Psoas muscle (tissue), 8 donors: ENCODE measurements around the gene IKZF5. TPM values are rescaled to one million over a fixed set of nuclear protein-coding genes. Genes with fewer than 3 reads are reported as not detected.

Experiments used
- ATAC-seq, 4 donors: fragments of 200-7000 bp; cut with Tn5 transposase; one replicate each; pipeline ENCODE4 v1.9.1; 2020; ENCODE audit warnings: moderate library complexity in 3 of 4, mild to moderate bottlenecking in 2 of 4
- DNase-seq, 2 donors: peaks; one replicate each; pipeline ENCODE4 v3.0.0-alpha.2; 2020
- H3K27ac ChIP-seq: fragments of 200-600 bp; one replicate; pipeline ENCODE4 v1.8.0; 2022
- H3K27me3 ChIP-seq, 3 donors: fragments of 200-600 bp in 1 of 3; one replicate each; pipeline versions ENCODE4 v1.6.1 to v1.8.0; 2013 to 2022; ENCODE audit warnings: low read length in 2 of 3, mild to moderate bottlenecking in 2 of 3, moderate library complexity in 1 of 3; ENCODE audit not compliant: insufficient read depth in 3 of 3
- H3K36me3 ChIP-seq, 2 donors: fragments of 200-600 bp in 1 of 2; one replicate each; pipeline versions ENCODE4 v1.6.1 to v1.8.0; 2013 to 2022; ENCODE audit warnings: low read depth in 1 of 2, mild to moderate bottlenecking in 1 of 2, moderate library complexity in 1 of 2; ENCODE audit not compliant: insufficient read depth in 1 of 2
- H3K4me1 ChIP-seq: fragments of 200-600 bp; one replicate; pipeline ENCODE4 v1.8.0; 2022
- H3K4me3 ChIP-seq: fragments of 200-600 bp; one replicate; pipeline ENCODE4 v1.8.0; 2022; ENCODE audit warnings: mild to moderate bottlenecking
- H3K9me3 ChIP-seq: fragments of 200-600 bp; one replicate; pipeline ENCODE4 v1.8.0; 2022
- CTCF ChIP-seq: fragments of 200-600 bp; IDR thresholded peaks from one replicate; pipeline ENCODE4 v1.8.0; 2022; ENCODE audit warnings: antibody characterized with exemption
- WGBS, 3 donors: extraction: QIAGEN DNeasy Blood & Tissue Kit; methylation state at CpG; one replicate each; pipeline versions ENCODE4 v1.1.6 to v1.1.7; 2013; 5-methylcytosine and 5-hydroxymethylcytosine counted together
- intact Hi-C, 2 donors: fragments of 100-400 bp; cut with DNase I; formaldehyde crosslinking; loops; one replicate each; pipeline versions ENCODE4 v1.11.0 to v1.14.2; 2022
- polyA plus RNA-seq, 3 donors: library from polyadenylated mRNA; stranded (reverse); fragments of 200-250 nt; gene quantifications; one replicate each; pipeline ENCODE4 v1.2.3, GENCODE V29; 2013
- total RNA-seq, 4 donors: library from RNA; stranded (reverse); fragmentation: NEBNext Ultra II Directional in 2 of 4; extraction: Animal tissue kit (Norgen Biotek cat#: 25700) in 2 of 4; gene quantifications; one replicate each; pipeline versions ENCODE4 v1.2.1 to v1.2.4, GENCODE V29; 2021 to 2023
- donor health status: healthy with polysubstance abuse.
- donor health status: DM: no; HTN: no; CAD: no; lungs with moderate emphysema.
- donor health status: Bipolar disorder and iron deficiency.
- donor health status: healthy.
- donor health status: DM: yes; HTN: yes; CAD: no.
- donor health status: DM: no; HTN: no; CAD: no.
- donor health status: DM: no; HTN: no; CAD: no.
- donor health status: DM: yes; HTN: yes; CAD: no.

IKZF5 gene
- total and polyA plus RNA-seq, 7 donors, result 4.9 to 20.1 (median 11.2) TPM

DNA sequence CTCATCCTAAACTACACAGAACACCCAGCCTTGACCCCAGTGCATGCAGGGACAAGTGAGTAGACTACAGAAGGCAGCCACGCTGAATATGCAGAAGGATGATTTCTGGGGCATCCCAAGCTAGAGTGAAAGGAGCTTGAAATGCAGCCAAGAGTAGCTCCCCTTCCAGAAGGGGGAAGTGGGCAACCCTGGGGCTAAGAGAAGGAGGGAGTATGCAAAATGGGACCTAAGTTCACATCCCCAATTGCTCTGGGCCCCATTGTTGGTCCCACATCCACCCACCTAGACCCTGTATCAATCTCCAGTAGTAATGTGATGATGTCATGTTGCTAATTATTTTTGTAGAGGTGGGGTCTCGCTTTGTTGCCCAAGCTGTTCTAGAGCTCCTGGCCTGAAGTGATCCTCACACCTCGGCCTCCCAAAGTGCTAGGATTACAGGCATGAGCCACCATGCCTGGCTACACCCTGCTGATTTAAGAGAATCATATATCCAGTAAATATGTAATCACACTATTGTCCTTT lies 34.0 kb downstream of the IKZF5 start:
- WGBS, 3 donors, result 77 to 89% (median 88%) methylated on average over 3 of the region's 3 CpGs
- Histone ChIP-seq H3K4me1 (peaks cover 1% of the 10 kb centered on the region), H3K27me3 (no peaks in the 10 kb centered on the region), H3K36me3 (no peaks in the 10 kb centered on the region), H3K4me3 (no peak overlapping the region), H3K27ac (no peak overlapping the region), H3K9me3 (no peaks in the 10 kb centered on the region)
- TF ChIP-seq CTCF, result no peak
- DNase-seq (no peak), ATAC-seq (no peak)
- intact Hi-C loops, result no loop called here

DNA sequence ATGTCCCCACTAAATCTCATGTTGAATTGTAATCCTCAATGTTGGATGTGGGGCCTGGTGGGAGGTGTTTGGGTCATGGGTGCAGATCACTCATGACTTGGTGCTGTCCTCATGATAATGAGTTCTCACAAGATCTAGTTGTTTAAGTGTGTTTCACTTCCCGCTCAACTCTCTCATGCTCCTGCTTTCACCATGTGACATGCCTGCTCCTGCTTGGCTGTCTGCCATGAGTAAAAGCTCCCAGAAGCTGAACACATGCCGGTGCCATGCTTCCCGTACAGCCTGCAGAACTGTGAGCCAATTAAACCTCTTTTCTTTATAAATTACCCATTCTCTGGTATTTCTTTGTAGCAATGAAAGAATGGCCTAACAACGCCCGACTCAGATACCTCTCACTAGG lies 34.6 kb downstream of the IKZF5 start:
- no peaks in the 10 kb centered on the region for H3K36me3 ChIP-seq
- no peaks in the 10 kb centered on the region for H3K4me1 ChIP-seq
- H3K4me3 ChIP-seq, result no peak overlapping the region
- no peak for TF ChIP-seq CTCF
- WGBS, 3 donors, result 47 to 54% (median 48%) methylated on average over 5 of the region's 5 CpGs
- no peak overlapping the region for H3K27ac ChIP-seq
- intact Hi-C loops, result no loop called here
- DNase-seq (no peak), ATAC-seq (no peak)
- H3K9me3 ChIP-seq, result no peaks in the 10 kb centered on the region
- H3K27me3 ChIP-seq, result no peaks in the 10 kb centered on the region

DNA sequence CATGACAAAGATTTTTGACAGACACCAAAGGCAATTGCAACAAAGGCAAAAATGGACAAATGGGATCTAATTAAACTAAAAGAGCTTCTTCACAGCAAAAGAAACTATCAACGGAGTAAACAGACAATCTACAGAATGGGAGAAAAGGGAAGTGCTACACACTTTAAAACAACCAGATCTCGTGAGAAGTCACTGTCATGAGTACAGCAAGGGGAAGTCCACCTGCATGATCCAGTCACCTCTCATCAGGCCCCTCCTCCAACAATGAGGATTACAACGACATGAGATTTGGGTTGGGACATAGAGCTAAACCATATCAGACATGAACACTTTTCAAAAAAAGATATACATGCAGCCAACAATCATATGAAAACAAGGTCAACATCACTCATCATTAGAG lies 39.9 kb downstream of the IKZF5 start:
- WGBS, 3 donors, result 78 to 82% (median 82%) methylated on average over 3 of the region's 3 CpGs
- Histone ChIP-seq H3K9me3 (peaks cover 10% of the 10 kb centered on the region), H3K27ac (no peak overlapping the region), H3K27me3 (no peaks in the 10 kb centered on the region), H3K4me1 (no peaks in the 10 kb centered on the region), H3K36me3 (no peaks in the 10 kb centered on the region), H3K4me3 (no peak overlapping the region)
- DNase-seq (no peak), ATAC-seq (no peak)
- intact Hi-C loops, result no loop called here
- TF ChIP-seq CTCF, result no peak

- TF ChIP-seq CTCF, result no peak
- no peak overlapping the region for H3K27ac ChIP-seq
- ATAC-seq (no peak), DNase-seq (no peak)
- no peaks in the 10 kb centered on the region for H3K36me3 ChIP-seq
- H3K4me1 ChIP-seq, result no peaks in the 10 kb centered on the region
- H3K9me3 ChIP-seq, result peaks cover 10% of the 10 kb centered on the region
- no peak overlapping the region for H3K4me3 ChIP-seq
- no peaks in the 10 kb centered on the region for H3K27me3 ChIP-seq
- intact Hi-C loops, result no loop called here
These were observed 41.7 kb downstream of the IKZF5 start for GRCh38 chr10:122966879-122967278.

GRCh38 chr10:122962405-122962804 lies 46.2 kb downstream of the IKZF5 start:
- WGBS, 3 donors, result 67 to 76% (median 74%) methylated on average over 3 of the region's 3 CpGs
- no peaks in the 10 kb centered on the region for H3K27me3 ChIP-seq
- no peak overlapping the region for H3K27ac ChIP-seq
- DNase-seq (no peak), ATAC-seq (no peak)
- intact Hi-C loops, result no loop called here
- no peak for TF ChIP-seq CTCF
- peaks cover 2% of the 10 kb centered on the region for H3K9me3 ChIP-seq
- no peaks in the 10 kb centered on the region for H3K4me1 ChIP-seq
- no peak overlapping the region for H3K4me3 ChIP-seq
- no peaks in the 10 kb centered on the region for H3K36me3 ChIP-seq
